CD14-positive monocyte (primary cell): Measurements from ENCODE around the gene STXBP6. TPM values are rescaled to one million over a fixed set of nuclear protein-coding genes. Genes with fewer than 3 reads are reported as not detected.

Source experiments
- DNase-seq, 3 donors: peaks; one replicate each; pipeline ENCODE4 v3.0.0-alpha.2; 2011 to 2022
- H2AFZ ChIP-seq: 2 replicates; pipeline ENCODE4 v1.6.0; 2012; ENCODE audit warnings: mild to moderate bottlenecking, low read depth, low read length, inconsistent platforms; ENCODE audit not compliant: insufficient read depth, poor library complexity, severe bottlenecking
- H3K27ac ChIP-seq, 2 donors: 1 replicate in 1 of 2; 2 replicates in 1 of 2; pipeline ENCODE4 v1.5.1; 2012 to 2013; ENCODE audit warnings: low read length in 2 of 2, control low read depth in 1 of 2, inconsistent platforms in 1 of 2, low read depth in 1 of 2, mild to moderate bottlenecking in 1 of 2
- H3K27me3 ChIP-seq, 2 donors: one replicate each; pipeline versions ENCODE4 v1.6.0 to v1.6.1; 2011 to 2013; ENCODE audit warnings: low read length in 2 of 2; ENCODE audit not compliant: control insufficient read depth in 2 of 2, insufficient read depth in 2 of 2
- H3K36me3 ChIP-seq, 2 donors: replicated peaks in 1 of 2; 1 replicate in 1 of 2; 2 replicates in 1 of 2; pipeline versions ENCODE4 v1.5.1 to v1.6.1; 2012 to 2013; ENCODE audit warnings: low read length in 2 of 2, control low read depth in 1 of 2, inconsistent platforms in 1 of 2, mild to moderate bottlenecking in 1 of 2; ENCODE audit not compliant: insufficient read depth in 2 of 2, control insufficient read depth in 1 of 2
- H3K4me1 ChIP-seq, 2 donors: 1 replicate in 1 of 2; 2 replicates in 1 of 2; pipeline versions ENCODE4 v1.5.1 to v1.6.1; 2012 to 2013; ENCODE audit warnings: low read length in 2 of 2, control low read depth in 1 of 2, inconsistent platforms in 1 of 2, mild to moderate bottlenecking in 1 of 2, moderate library complexity in 1 of 2; ENCODE audit not compliant: insufficient read depth in 2 of 2, control insufficient read depth in 1 of 2
- H3K4me2 ChIP-seq: replicated peaks from 2 replicates; pipeline ENCODE3; 2012; ENCODE audit warnings: low read length, moderate library complexity, mild to moderate bottlenecking; ENCODE audit not compliant: poor library complexity, severe bottlenecking; ENCODE audit errors: extremely low read depth
- H3K4me3 ChIP-seq, 3 experiments: fragments of 200-600 bp in 1 of 3; sonication (generic) in 1 of 3; replicated peaks in 1 of 3; 1 replicate in 2 of 3; 2 replicates in 1 of 3; pipeline ENCODE4 v1.5.1; 2011 to 2013; ENCODE audit warnings: low read length in 3 of 3, mild to moderate bottlenecking in 3 of 3, control low read depth in 2 of 3, low read depth in 2 of 3, inconsistent platforms in 1 of 3, moderate library complexity in 1 of 3
- H3K79me2 ChIP-seq: 2 replicates; pipeline ENCODE4 v1.6.0; 2012; ENCODE audit warnings: mild to moderate bottlenecking, control low read depth, inconsistent platforms, low read length, moderate library complexity; ENCODE audit not compliant: insufficient read depth
- H3K9ac ChIP-seq: 2 replicates; pipeline ENCODE4 v1.6.0; 2017; ENCODE audit warnings: low read length, mild to moderate bottlenecking; ENCODE audit not compliant: insufficient read depth, poor library complexity, severe bottlenecking
- H3K9me3 ChIP-seq, 2 donors: replicated peaks in 1 of 2; 1 replicate in 1 of 2; 2 replicates in 1 of 2; pipeline versions ENCODE4 v1.5.1 to v1.6.1; 2012 to 2013; ENCODE audit warnings: low read length in 2 of 2, control low read depth in 1 of 2; ENCODE audit not compliant: control insufficient read depth in 1 of 2, insufficient read depth in 1 of 2
- H4K20me1 ChIP-seq: 2 replicates; pipeline ENCODE4 v1.6.0; 2012; ENCODE audit warnings: mild to moderate bottlenecking, low read length, control low read depth, moderate library complexity; ENCODE audit not compliant: insufficient read depth
- H3K27ac Mint-ChIP-seq, 7 donors: one replicate each; pipeline ENCODE4 v1.8.0; 2020; ENCODE audit warnings: mild to moderate bottlenecking in 7 of 7, mixed read lengths in 7 of 7, moderate library complexity in 6 of 7, inconsistent platforms in 2 of 7
- H3K27me3 Mint-ChIP-seq, 3 donors: one replicate each; pipeline ENCODE4 v1.8.0; 2021 to 2022; ENCODE audit warnings: low read depth in 3 of 3, mild to moderate bottlenecking in 3 of 3, mixed read lengths in 3 of 3, moderate library complexity in 3 of 3, inconsistent platforms in 1 of 3
- H3K36me3 Mint-ChIP-seq, 2 donors: one replicate each; pipeline ENCODE4 v1.8.0; 2020; ENCODE audit warnings: mixed read lengths in 2 of 2, inconsistent platforms in 1 of 2, mild to moderate bottlenecking in 1 of 2
- H3K4me1 Mint-ChIP-seq: one replicate; pipeline ENCODE4 v1.8.0; 2020; ENCODE audit warnings: mild to moderate bottlenecking, mixed read lengths
- H3K4me3 Mint-ChIP-seq, 2 donors: one replicate each; pipeline ENCODE4 v1.8.0; 2020; ENCODE audit warnings: mild to moderate bottlenecking in 2 of 2, mixed read lengths in 2 of 2, moderate library complexity in 1 of 2
- H3K9me3 Mint-ChIP-seq, 7 donors: one replicate each; pipeline ENCODE4 v1.8.0; 2020 to 2022; ENCODE audit warnings: mixed read lengths in 7 of 7, mild to moderate bottlenecking in 6 of 7, moderate library complexity in 6 of 7, inconsistent platforms in 2 of 7
- CTCF ChIP-seq: fragments of 200-600 bp; IDR thresholded peaks from one replicate; pipeline ENCODE4 v1.8.0; 2022; ENCODE audit warnings: antibody characterized with exemption, mild to moderate bottlenecking
- WGBS: methylation state at CpG from one replicate; pipeline ENCODE4 v1.1.5; 2013; ENCODE audit warnings: missing lambda C conversion rate; ENCODE audit not compliant: insufficient coverage; 5-methylcytosine and 5-hydroxymethylcytosine counted together
- intact Hi-C, 2 donors: fragments of 100-400 bp; cut with micrococcal nuclease; formaldehyde crosslinking; loops; one replicate each; pipeline versions ENCODE4 v1.15.0 to v1.15.1; 2023
- polyA plus RNA-seq, 3 donors: library from polyadenylated mRNA; depleted of rRNA in 1 of 3; unstranded in 2 of 3; stranded (reverse) in 1 of 3; fragments of 300-500 nt in 2 of 3; fragments of >200 nt in 1 of 3; fragmentation: Illumina TruSeq in 2 of 3; gene quantifications; 1 replicate in 2 of 3; 2 replicates in 1 of 3; pipeline ENCODE4 v1.2.3, GENCODE V29; 2012 to 2021

STXBP6 gene
- polyA plus RNA-seq, 3 donors: 0.05 to 0.25 (median 0.08) TPM

- 100% methylated on average over 2 of the region's 6 CpGs for WGBS
- peaks cover 0 to 8% (median 3%) of the 10 kb centered on the region in 3 donors for H3K27me3 Mint-ChIP-seq
- intact Hi-C loops: no loop called here
- H3K4me1 Mint-ChIP-seq: no peaks in the 10 kb centered on the region
- no peak overlapping the region for H3K4me3 ChIP-seq
- H3K27me3 ChIP-seq: no peaks in the 10 kb centered on the region
- H3K27ac Mint-ChIP-seq: no peak overlapping the region
- no peaks in the 10 kb centered on the region for H3K9me3 ChIP-seq
- no peaks in the 10 kb centered on the region for H3K79me2 ChIP-seq
- no peak overlapping the region for H2AFZ ChIP-seq
- no peak overlapping the region for H3K9ac ChIP-seq
- no peak overlapping the region for H3K27ac ChIP-seq
- H3K36me3 ChIP-seq: no peaks in the 10 kb centered on the region
- H3K4me2 ChIP-seq: no peak overlapping the region
- no peaks in the 10 kb centered on the region for H3K9me3 Mint-ChIP-seq
- no peaks in the 10 kb centered on the region for H4K20me1 ChIP-seq
- no peak for DNase-seq
- H3K36me3 Mint-ChIP-seq: no peaks in the 10 kb centered on the region
- H3K4me1 ChIP-seq: no peaks in the 10 kb centered on the region
- TF ChIP-seq CTCF: no peak
- no peak overlapping the region for H3K4me3 Mint-ChIP-seq
Observed at GRCh38 chr14:24813089-24813815, 236.7 kb downstream of the STXBP6 start.

- H2AFZ ChIP-seq: no peak overlapping the region
- intact Hi-C loops: loop anchor here in 1 of 2 donors (5.0 kb wide), 1 partner anchor 343 kb away; no protein-coding TSS in a partner anchor
- no peak for DNase-seq
- H3K4me2 ChIP-seq: no peak overlapping the region
- Mint-ChIP-seq H3K4me1 (no peaks in the 10 kb centered on the region), H3K36me3 (no peaks in the 10 kb centered on the region), H3K9me3 (no peaks in the 10 kb centered on the region), H3K27me3 (peaks cover 3 to 11% (median 5%) of the 10 kb centered on the region in 3 donors), H3K27ac (no peak overlapping the region), H3K4me3 (no peak overlapping the region)
- WGBS: 92% methylated on average over 2 of the region's 2 CpGs
- no peaks in the 10 kb centered on the region for H3K27me3 ChIP-seq
- no peak overlapping the region for H3K9ac ChIP-seq
- no peaks in the 10 kb centered on the region for H4K20me1 ChIP-seq
- TF ChIP-seq CTCF: no peak
- no peaks in the 10 kb centered on the region for H3K79me2 ChIP-seq
- H3K4me3 ChIP-seq: no peak overlapping the region
- no peaks in the 10 kb centered on the region for H3K9me3 ChIP-seq
- H3K27ac ChIP-seq: no peak overlapping the region
- no peaks in the 10 kb centered on the region for H3K4me1 ChIP-seq
- no peaks in the 10 kb centered on the region for H3K36me3 ChIP-seq
Observed at GRCh38 chr14:24809135-24809534, 240.8 kb downstream of the STXBP6 start.
